Measurements from ENCODE around the gene TMEM161B.

- TF ChIP-seq POLR2AphosphoS5 (IDR thresholded peaks at IDR 0.05) (no peak), CTCF (IDR thresholded peaks at IDR 0.05) (no peak), EP300 (IDR thresholded peaks at IDR 0.05) (no peak)
Observed at GRCh38 chr5:88145221-88145610, 123.4 kb downstream of the TMEM161B start.
